ENCODE measurements around the gene ELK3. TPM values are rescaled to one million over a fixed set of nuclear protein-coding genes. Genes with fewer than 3 reads are reported as not detected.

The ELK3 gene
- polyA plus RNA-seq, 3 donors, result 12.1 to 14.9 (median 14.6) TPM

DNA sequence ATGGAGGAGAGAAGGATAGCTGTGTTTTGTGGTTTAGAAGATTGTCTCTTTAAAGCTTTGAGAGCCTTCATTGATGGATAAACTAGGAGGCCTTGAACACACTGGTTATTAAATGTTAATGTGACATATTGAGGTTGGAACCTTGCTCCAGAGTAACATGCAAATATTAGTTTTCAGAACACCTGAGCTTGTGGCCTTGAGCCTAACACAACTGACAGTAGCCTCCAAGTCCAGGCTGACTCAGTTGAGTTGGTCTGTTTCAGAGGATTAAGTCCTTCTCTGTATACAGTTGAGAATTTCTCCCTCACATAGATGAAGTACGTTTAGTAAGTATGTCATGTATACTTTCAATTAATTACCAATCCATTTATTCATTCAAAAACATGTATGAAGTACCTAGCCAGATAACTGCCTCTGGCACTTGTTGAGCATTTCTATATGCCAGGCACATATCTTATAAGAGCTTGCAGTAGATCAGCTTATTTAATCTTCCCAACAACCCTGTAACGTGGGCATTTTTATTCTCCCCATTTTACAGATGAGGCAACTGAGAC is 63.5 kb downstream of the ELK3 start:
- Histone ChIP-seq H3K36me3 (replicated peaks in 1 of 2; ENCODE audit: control insufficient read depth in 1 of 2, insufficient read depth in 2 of 2, low read length in 2 of 2) (peaks cover 34 to 92% of the 10 kb centered on the region in 2 donors), H4K20me1 (ENCODE audit: insufficient read depth, low read length) (peaks cover 97% of the 10 kb centered on the region), H3K9ac (ENCODE audit: insufficient read depth, low read length, poor library complexity, severe bottlenecking) (no peak overlapping the region), H3K27ac (ENCODE audit: low read depth in 1 of 2, low read length in 2 of 2) (no peak overlapping the region), H3K9me3 (replicated peaks in 1 of 2; ENCODE audit: control insufficient read depth in 1 of 2, insufficient read depth in 1 of 2, low read length in 2 of 2) (no peaks in the 10 kb centered on the region), H3K27me3 (ENCODE audit: control insufficient read depth in 2 of 2, insufficient read depth in 2 of 2, low read length in 2 of 2) (no peaks in the 10 kb centered on the region), H3K4me1 (ENCODE audit: control insufficient read depth in 1 of 2, insufficient read depth in 2 of 2, low read length in 2 of 2) (no peaks in the 10 kb centered on the region), H3K79me2 (ENCODE audit: insufficient read depth, low read length) (peaks cover 64% of the 10 kb centered on the region), H3K4me3 (replicated peaks in 1 of 3; ENCODE audit: low read depth in 2 of 3, low read length in 3 of 3) (no peak overlapping the region), H2AFZ (ENCODE audit: insufficient read depth, low read depth, low read length, poor library complexity, severe bottlenecking) (no peak overlapping the region), H3K4me2 (replicated peaks; ENCODE audit: extremely low read depth, low read length, poor library complexity, severe bottlenecking) (no peak overlapping the region)
- no peak for TF ChIP-seq CTCF (IDR thresholded peaks at IDR 0.05)
- no peak for DNase-seq
- Mint-ChIP-seq H3K36me3 (peaks cover 36 to 53% of the 10 kb centered on the region in 2 donors), H3K4me3 (no peak overlapping the region), H3K9me3 (no peaks in the 10 kb centered on the region), H3K27me3 (ENCODE audit: low read depth in 3 of 3) (no peaks in the 10 kb centered on the region), H3K4me1 (peaks cover 11% of the 10 kb centered on the region), H3K27ac (peak overlapping the region in 2 of 7 donors; percentile 33 to 71)
- no CpG with 5 or more reads among the region's 2 CpGs for WGBS (ENCODE audit: insufficient coverage)
- intact Hi-C loops (cut with micrococcal nuclease), result no loop called here

DNA sequence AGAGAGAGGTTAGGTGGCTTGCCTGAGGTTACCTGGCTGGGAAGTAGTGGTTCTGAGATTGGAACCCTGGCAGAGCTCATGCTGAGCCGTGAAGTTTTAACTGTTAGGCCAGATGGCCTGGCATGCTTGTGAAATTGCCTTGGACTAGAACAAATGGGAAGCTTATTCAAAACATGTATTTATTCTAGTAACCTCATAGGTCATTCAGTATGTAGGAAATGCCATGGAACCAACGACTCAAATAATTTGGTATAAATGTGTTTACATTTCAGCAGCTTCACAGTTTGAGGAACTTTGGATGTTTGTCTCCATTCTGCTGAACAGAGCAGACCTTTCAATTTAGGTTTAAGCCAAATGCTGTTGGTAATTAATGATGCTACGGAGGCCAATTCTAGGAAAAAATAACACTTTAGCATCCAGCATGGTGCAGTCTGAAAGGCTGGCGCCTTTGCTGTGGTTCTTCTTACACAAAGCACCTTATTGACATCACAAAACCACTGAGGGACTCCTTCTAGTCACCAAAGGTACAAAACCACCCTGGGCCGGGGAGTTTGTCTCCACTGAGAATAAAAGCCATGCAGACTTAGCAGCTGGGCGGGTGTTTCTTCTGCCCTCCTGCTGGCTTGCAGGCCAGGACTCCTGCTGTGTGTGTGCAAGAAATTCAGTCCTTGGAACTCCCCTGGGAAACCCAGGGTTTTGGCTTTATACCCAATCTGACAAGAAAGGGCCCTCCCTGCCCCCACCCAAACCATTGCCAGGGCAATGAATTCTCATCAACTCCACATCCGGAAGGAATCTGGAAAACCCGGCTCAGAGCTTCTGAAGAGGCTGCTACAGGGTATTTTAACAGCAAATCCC is 64.2 kb downstream of the ELK3 start:
- Mint-ChIP-seq H3K36me3 (peaks cover 38 to 52% of the 10 kb centered on the region in 2 donors), H3K4me3 (no peak overlapping the region), H3K4me1 (peaks cover 11% of the 10 kb centered on the region), H3K27ac (peak overlapping the region in 2 of 7 donors; percentile 33 to 71), H3K9me3 (no peaks in the 10 kb centered on the region), H3K27me3 (ENCODE audit: low read depth in 3 of 3) (no peaks in the 10 kb centered on the region)
- no peak for TF ChIP-seq CTCF (IDR thresholded peaks at IDR 0.05)
- H2AFZ ChIP-seq (ENCODE audit: insufficient read depth, low read depth, low read length, poor library complexity, severe bottlenecking), result no peak overlapping the region
- peaks cover 41 to 92% of the 10 kb centered on the region in 2 donors for H3K36me3 ChIP-seq (replicated peaks in 1 of 2; ENCODE audit: control insufficient read depth in 1 of 2, insufficient read depth in 2 of 2, low read length in 2 of 2)
- peaks cover 62% of the 10 kb centered on the region for H3K79me2 ChIP-seq (ENCODE audit: insufficient read depth, low read length)
- H3K4me1 ChIP-seq (ENCODE audit: control insufficient read depth in 1 of 2, insufficient read depth in 2 of 2, low read length in 2 of 2), result no peaks in the 10 kb centered on the region
- intact Hi-C loops (cut with micrococcal nuclease), result no loop called here
- 73% methylated on average over 4 of the region's 8 CpGs for WGBS (ENCODE audit: insufficient coverage)
- no peak overlapping the region for H3K9ac ChIP-seq (ENCODE audit: insufficient read depth, low read length, poor library complexity, severe bottlenecking)
- DNase-seq, result no peak
- no peaks in the 10 kb centered on the region for H3K9me3 ChIP-seq (replicated peaks in 1 of 2; ENCODE audit: control insufficient read depth in 1 of 2, insufficient read depth in 1 of 2, low read length in 2 of 2)
- H3K27ac ChIP-seq (ENCODE audit: low read depth in 1 of 2, low read length in 2 of 2), result peak overlapping the region in 1 of 2 donors; percentile 18
- H3K4me3 ChIP-seq (replicated peaks in 1 of 3; ENCODE audit: low read depth in 2 of 3, low read length in 3 of 3), result no peak overlapping the region
- H4K20me1 ChIP-seq (ENCODE audit: insufficient read depth, low read length), result peaks cover 91% of the 10 kb centered on the region
- no peaks in the 10 kb centered on the region for H3K27me3 ChIP-seq (ENCODE audit: control insufficient read depth in 2 of 2, insufficient read depth in 2 of 2, low read length in 2 of 2)
- H3K4me2 ChIP-seq (replicated peaks; ENCODE audit: extremely low read depth, low read length, poor library complexity, severe bottlenecking), result no peak overlapping the region

All from CD14-positive monocyte (primary cell).